H1 (cell line): ENCODE measurements around the gene DCP2. TPM values are rescaled to one million over a fixed set of nuclear protein-coding genes. Genes with fewer than 3 reads are reported as not detected.

Experiments used
- CTCF ChIA-PET: fragments of 300-600 bp; sonication (Branson Sonifier 250); formaldehyde crosslinking; loops from one replicate; lab custom pipeline; 2021; ENCODE audit not compliant: partially characterized antibody; lab: Charles Lee
- POLR2A ChIA-PET: fragments of 300-600 bp; sonication (Branson Sonifier 250); formaldehyde crosslinking; loops from one replicate; lab custom pipeline; 2021; ENCODE audit warnings: inconsistent platforms; ENCODE audit not compliant: partially characterized antibody; lab: Charles Lee
- DNase-seq, 2 experiments: peaks; one replicate each; pipeline versions ENCODE4 v3.0.0 to v3.0.0-alpha.2; 2010 to 2022; ENCODE audit warnings: low spot score in 2 of 2, low read depth in 1 of 2, mixed read lengths in 1 of 2
- FAIRE-seq: peaks from 2 replicates; lab custom pipeline; 2011; peaks lifted over from hg19 to GRCh38; lab: Jason Lieb, UNC
- H2AFZ ChIP-seq: 2 replicates; pipeline ENCODE4 v1.8.1; 2012; ENCODE audit warnings: low read length, inconsistent platforms
- H2AK5ac ChIP-seq: 2 replicates; pipeline ENCODE4 v1.6.1; 2013; ENCODE audit warnings: low read depth, low read length
- H2BK120ac ChIP-seq: replicated peaks from 2 replicates; pipeline ENCODE3; 2013; ENCODE audit warnings: low read depth, low read length, inconsistent platforms
- H2BK12ac ChIP-seq: 2 replicates; pipeline ENCODE4 v1.6.1; 2013; ENCODE audit warnings: low read depth, low read length
- H2BK15ac ChIP-seq: 2 replicates; pipeline ENCODE4 v1.6.1; 2013; ENCODE audit warnings: low read length
- H2BK20ac ChIP-seq: 2 replicates; pipeline ENCODE4 v1.6.1; 2013; ENCODE audit warnings: low read length
- H2BK5ac ChIP-seq: 2 replicates; pipeline ENCODE4 v1.6.1; 2013; ENCODE audit warnings: low read depth, low read length
- H3K14ac ChIP-seq: 2 replicates; pipeline ENCODE4 v1.6.1; 2013; ENCODE audit warnings: inconsistent platforms; ENCODE audit not compliant: insufficient read length
- H3K18ac ChIP-seq: 2 replicates; pipeline ENCODE4 v1.6.1; 2013; ENCODE audit warnings: low read length; ENCODE audit errors: extremely low read depth
- H3K23ac ChIP-seq: 2 replicates; pipeline ENCODE4 v1.6.1; 2013; ENCODE audit warnings: inconsistent platforms; ENCODE audit not compliant: insufficient read length
- H3K23me2 ChIP-seq: 2 replicates; pipeline ENCODE4 v1.6.1; 2013; ENCODE audit warnings: low read depth, low read length
- H3K27ac ChIP-seq: 2 replicates; pipeline ENCODE4 v1.6.1; 2011; ENCODE audit warnings: low read depth, low read length, inconsistent platforms
- H3K27me3 ChIP-seq, 4 experiments: replicated peaks in 1 of 4; 1 replicate in 1 of 4; 2 replicates in 3 of 4; pipeline versions ENCODE4 v1.6.1 to v1.8.1; 2011 to 2013; ENCODE audit warnings: low read length in 3 of 4, mild to moderate bottlenecking in 3 of 4, inconsistent platforms in 2 of 4, mixed read lengths in 2 of 4, moderate library complexity in 1 of 4; ENCODE audit not compliant: control insufficient read depth in 3 of 4, insufficient read depth in 3 of 4; ENCODE audit errors: extremely low read depth in 1 of 4
- H3K36me3 ChIP-seq, 4 experiments: 2 replicates each; pipeline versions ENCODE4 v1.6.1 to v1.8.1; 2011 to 2013; ENCODE audit warnings: mild to moderate bottlenecking in 4 of 4, low read length in 3 of 4, moderate library complexity in 2 of 4, control low read depth in 1 of 4, inconsistent platforms in 1 of 4; ENCODE audit not compliant: insufficient read depth in 4 of 4, control insufficient read depth in 2 of 4
- H3K4ac ChIP-seq: replicated peaks from 2 replicates; pipeline ENCODE3; 2013; ENCODE audit warnings: low read length, low read depth, mixed read lengths, inconsistent platforms; ENCODE audit not compliant: insufficient read length
- H3K4me1 ChIP-seq, 4 experiments: replicated peaks in 1 of 4; 1 replicate in 1 of 4; 2 replicates in 3 of 4; pipeline versions ENCODE4 v1.6.1 to v1.8.1; 2011 to 2013; ENCODE audit warnings: low read length in 3 of 4, inconsistent platforms in 2 of 4, mixed read lengths in 1 of 4; ENCODE audit not compliant: insufficient read depth in 4 of 4, control insufficient read depth in 3 of 4
- H3K4me2 ChIP-seq, 2 experiments: 2 replicates each; pipeline versions ENCODE4 v1.6.1 to v1.8.1; 2011 to 2013; ENCODE audit warnings: low read depth in 2 of 2, low read length in 2 of 2, control low read depth in 1 of 2, inconsistent platforms in 1 of 2, mild to moderate bottlenecking in 1 of 2; ENCODE audit not compliant: insufficient read depth in 1 of 2
- H3K4me3 ChIP-seq, 4 experiments: fragments of 200-600, 300-600 bp in 1 of 4; sonication (generic), shearing (Covaris generic), sonication (Bioruptor Twin) in 1 of 4; 2 replicates each; pipeline versions ENCODE4 v1.5.1 to v1.8.1; 2011 to 2016; ENCODE audit warnings: low read length in 4 of 4, low read depth in 3 of 4, control low read depth in 2 of 4, inconsistent platforms in 2 of 4, mild to moderate bottlenecking in 2 of 4, mixed read lengths in 1 of 4, moderate library complexity in 1 of 4; ENCODE audit not compliant: insufficient read depth in 2 of 4; ENCODE audit errors: extremely low read depth in 1 of 4
- H3K56ac ChIP-seq: replicated peaks from 2 replicates; pipeline ENCODE3; 2013; ENCODE audit warnings: low read depth, mild to moderate bottlenecking, mixed read lengths, low read length, inconsistent platforms; ENCODE audit not compliant: insufficient read length
- H3K79me1 ChIP-seq: 2 replicates; pipeline ENCODE4 v1.6.1; 2013; ENCODE audit warnings: low read depth, low read length, control low read depth
- H3K79me2 ChIP-seq, 2 experiments: 2 replicates each; pipeline versions ENCODE4 v1.6.1 to v1.8.1; 2012 to 2013; ENCODE audit warnings: low read length in 2 of 2, mild to moderate bottlenecking in 2 of 2, inconsistent platforms in 1 of 2; ENCODE audit not compliant: insufficient read depth in 2 of 2, control insufficient read depth in 1 of 2
- H3K9ac ChIP-seq, 4 experiments: replicated peaks in 1 of 4; 1 replicate in 1 of 4; 2 replicates in 3 of 4; pipeline versions ENCODE4 v1.6.1 to v1.8.1; 2011 to 2013; ENCODE audit warnings: low read depth in 3 of 4, low read length in 3 of 4, control low read depth in 2 of 4, mild to moderate bottlenecking in 2 of 4, moderate library complexity in 2 of 4, inconsistent platforms in 1 of 4; ENCODE audit errors: extremely low read depth in 1 of 4
- H3K9me3 ChIP-seq, 2 experiments: 2 replicates each; pipeline versions ENCODE4 v1.6.1 to v1.8.1; 2012 to 2013; ENCODE audit warnings: mild to moderate bottlenecking in 2 of 2, moderate library complexity in 2 of 2, control low read depth in 1 of 2, inconsistent platforms in 1 of 2, low read depth in 1 of 2, low read length in 1 of 2, mixed read lengths in 1 of 2; ENCODE audit not compliant: insufficient read depth in 2 of 2
- H4K20me1 ChIP-seq, 2 experiments: replicated peaks in 1 of 2; 2 replicates each; pipeline versions ENCODE3 to v1.8.1; 2011 to 2013; ENCODE audit warnings: inconsistent platforms in 2 of 2, low read length in 2 of 2, mild to moderate bottlenecking in 1 of 2; ENCODE audit not compliant: insufficient read depth in 2 of 2, control insufficient read depth in 1 of 2
- H4K5ac ChIP-seq: 2 replicates; pipeline ENCODE4 v1.6.1; 2013; ENCODE audit warnings: low read length, low read depth, mixed read lengths, inconsistent platforms; ENCODE audit not compliant: insufficient read length
- H4K8ac ChIP-seq: 2 replicates; pipeline ENCODE4 v1.8.0; 2013; ENCODE audit warnings: mild to moderate bottlenecking, moderate library complexity, low read length, inconsistent platforms; ENCODE audit not compliant: insufficient read depth; ENCODE audit errors: extremely low read depth
- H4K91ac ChIP-seq: replicated peaks from 2 replicates; pipeline ENCODE3; 2013; ENCODE audit warnings: low read length, mixed read lengths, inconsistent platforms; ENCODE audit not compliant: insufficient read length
- MAFK ChIP-seq: IDR thresholded peaks from 2 replicates; pipeline ENCODE4 v1.6.1; 2012; ENCODE audit warnings: low read depth, mild to moderate bottlenecking, improper control_type of control experiment, low read length
- RXRA ChIP-seq: IDR thresholded peaks from 2 replicates; pipeline ENCODE4 v1.6.1; 2011; ENCODE audit warnings: low read depth, mild to moderate bottlenecking, low read length, moderate library complexity; ENCODE audit not compliant: insufficient read depth
- WGBS, 2 experiments: shearing (Covaris generic) in 1 of 2; methylation state at CpG; one replicate each; pipeline versions ENCODE4 v1.1.6 to v1.1.7; 2013 to 2015; ENCODE audit warnings: low lambda C conversion rate in 2 of 2, mixed read lengths in 2 of 2, inconsistent platforms in 1 of 2, low coverage in 1 of 2, missing lambda C conversion rate in 1 of 2; ENCODE audit not compliant: insufficient replicate concordance in 2 of 2, insufficient coverage in 1 of 2, insufficient read length in 1 of 2; ENCODE audit errors: extremely low coverage in 1 of 2, missing lambda C conversion rate in 1 of 2; 5-methylcytosine and 5-hydroxymethylcytosine counted together
- polyA plus RNA-seq, 7 experiments: library from polyadenylated mRNA; depleted of rRNA in 3 of 7; stranded (reverse) in 5 of 7; unstranded in 2 of 7; fragments of >200 nt in 5 of 7; fragments of 200-250 nt in 2 of 7; gene quantifications; 1 replicate in 5 of 7; 2 replicates in 1 of 7; 4 replicates in 1 of 7; pipeline versions ENCODE4 v1.2.1 to v1.2.3, GENCODE V29; 2011 to 2013; ENCODE audit warnings: missing spikeins in 2 of 7, mixed read lengths in 2 of 7
- total RNA-seq: library from RNA; stranded (reverse); fragmentation: NEBNext Ultra II Directional; extraction: Animal tissue kit (Norgen Biotek cat#: 25700); gene quantifications from 2 replicates; pipeline ENCODE4 v1.2.1, GENCODE V29; 2021

Gene DCP2
- total and polyA plus RNA-seq, 2 of the 8 experiments (the other 6 are each of a cell fraction or from before 2014, with no cell fraction given) = 14.4 to 162 TPM

DNA sequence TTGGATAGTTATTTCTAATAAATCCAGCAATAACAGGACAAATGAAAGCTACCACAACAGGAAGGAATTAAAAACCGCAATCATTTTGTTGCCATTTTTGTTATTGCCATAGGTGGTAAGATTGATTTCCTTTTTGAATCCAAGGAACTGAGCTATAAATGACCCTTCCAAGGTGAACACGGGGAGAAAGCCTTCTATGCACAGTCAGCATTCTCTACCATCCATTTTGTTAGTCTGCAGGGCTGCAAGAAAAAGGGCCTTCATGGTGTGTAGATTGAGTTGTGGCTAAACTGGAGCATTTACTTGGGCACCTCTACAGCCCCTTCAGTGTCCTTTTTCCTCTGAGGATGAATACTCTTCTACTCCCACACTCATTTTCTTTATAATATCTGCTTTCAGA lies 35.9 kb upstream of the DCP2 start:
- Histone ChIP-seq H3K4me3 (no peak overlapping the region), H3K56ac (no peak overlapping the region), H4K20me1 (no peaks in the 10 kb centered on the region), H3K27ac (no peak overlapping the region), H3K27me3 (no peaks in the 10 kb centered on the region), H2BK5ac (no peak overlapping the region), H3K9ac (no peak overlapping the region), H4K5ac (no peak overlapping the region), H3K36me3 (no peaks in the 10 kb centered on the region), H4K91ac (no peak overlapping the region), H3K9me3 (no peaks in the 10 kb centered on the region), H3K14ac (no peak overlapping the region), H3K79me2 (no peaks in the 10 kb centered on the region), H4K8ac (no peak overlapping the region), H3K4me2 (no peak overlapping the region), H2AK5ac (no peak overlapping the region), H3K4ac (no peak overlapping the region), H3K23ac (no peak overlapping the region), H2AFZ (no peak overlapping the region; the same call in 1 of the 2 replicates), H2BK120ac (no peak overlapping the region), H2BK12ac (no peak overlapping the region), H2BK15ac (no peak overlapping the region), H3K4me1 (no peaks in the 10 kb centered on the region), H3K79me1 (no peaks in the 10 kb centered on the region), H3K18ac (no peak overlapping the region), H3K23me2 (no peaks in the 10 kb centered on the region), H2BK20ac (no peak overlapping the region)
- TF ChIP-seq MAFK (0 out of 2 replicates have a peak, but pooled peaks have one; percentile 40), RXRA (no peak)
- POLR2A ChIA-PET = interaction anchor here (1.2 kb wide), 1 partner anchor 23 kb away, joined by 3 read pairs; no protein-coding TSS in a partner anchor
- no peak for DNase-seq
- 93% methylated on average over 2 of the region's 2 CpGs; no CpG with 5 or more reads in 1 of the 2 experiments for WGBS, 2 experiments
- no peak for FAIRE-seq
- CTCF ChIA-PET = no interaction called here
